Activated naive CD8-positive, alpha-beta T cell treated with anti-CD3 and anti-CD28 coated beads, Interleukin-2, amount 10 ng/mL, durations not matched to agents 7 days and 5 days (primary cell): ENCODE results near the gene AMELY. TPM values are rescaled to one million over a fixed set of nuclear protein-coding genes. Genes with fewer than 3 reads are reported as not detected.

ENCODE experiments used
- ATAC-seq: fragments of 150-1000 bp; cut with Tn5 transposase; one replicate; pipeline ENCODE4 v1.10.0; 2021; ENCODE audit warnings: low read depth, moderate library complexity
- POLR2A ChIA-PET: fragments of 350-600 bp; sonication (Branson Sonifier 250); formaldehyde crosslinking; loops from one replicate; lab custom pipeline; 2021; ENCODE audit warnings: antibody characterized with exemption; lab: Charles Lee
- DNase-seq: peaks from one replicate; pipeline ENCODE4 v3.0.0; 2021
- H3K27ac Mint-ChIP-seq: one replicate; pipeline ENCODE4 v1.8.0; 2022; ENCODE audit warnings: mild to moderate bottlenecking, mixed read lengths
- H3K27me3 Mint-ChIP-seq: one replicate; pipeline ENCODE4 v1.8.0; 2022; ENCODE audit warnings: mild to moderate bottlenecking, moderate library complexity, mixed read lengths
- H3K36me3 Mint-ChIP-seq: one replicate; pipeline ENCODE4 v1.8.0; 2021; ENCODE audit warnings: mild to moderate bottlenecking, mixed read lengths
- H3K4me1 Mint-ChIP-seq: one replicate; pipeline ENCODE4 v1.8.0; 2021; ENCODE audit warnings: mixed read lengths
- H3K4me3 Mint-ChIP-seq: one replicate; pipeline ENCODE4 v1.8.0; 2022; ENCODE audit warnings: mild to moderate bottlenecking, moderate library complexity, mixed read lengths
- H3K9me3 Mint-ChIP-seq: one replicate; pipeline ENCODE4 v1.8.0; 2021; ENCODE audit warnings: mixed read lengths
- total RNA-seq, 2 experiments: library from RNA; stranded (reverse); gene quantifications; one replicate each; pipeline ENCODE4 v1.2.3, GENCODE V29; 2021

Gene AMELY, protein sequence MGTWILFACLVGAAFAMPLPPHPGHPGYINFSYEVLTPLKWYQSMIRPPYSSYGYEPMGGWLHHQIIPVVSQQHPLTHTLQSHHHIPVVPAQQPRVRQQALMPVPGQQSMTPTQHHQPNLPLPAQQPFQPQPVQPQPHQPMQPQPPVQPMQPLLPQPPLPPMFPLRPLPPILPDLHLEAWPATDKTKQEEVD
- total RNA-seq = not detected

DNA sequence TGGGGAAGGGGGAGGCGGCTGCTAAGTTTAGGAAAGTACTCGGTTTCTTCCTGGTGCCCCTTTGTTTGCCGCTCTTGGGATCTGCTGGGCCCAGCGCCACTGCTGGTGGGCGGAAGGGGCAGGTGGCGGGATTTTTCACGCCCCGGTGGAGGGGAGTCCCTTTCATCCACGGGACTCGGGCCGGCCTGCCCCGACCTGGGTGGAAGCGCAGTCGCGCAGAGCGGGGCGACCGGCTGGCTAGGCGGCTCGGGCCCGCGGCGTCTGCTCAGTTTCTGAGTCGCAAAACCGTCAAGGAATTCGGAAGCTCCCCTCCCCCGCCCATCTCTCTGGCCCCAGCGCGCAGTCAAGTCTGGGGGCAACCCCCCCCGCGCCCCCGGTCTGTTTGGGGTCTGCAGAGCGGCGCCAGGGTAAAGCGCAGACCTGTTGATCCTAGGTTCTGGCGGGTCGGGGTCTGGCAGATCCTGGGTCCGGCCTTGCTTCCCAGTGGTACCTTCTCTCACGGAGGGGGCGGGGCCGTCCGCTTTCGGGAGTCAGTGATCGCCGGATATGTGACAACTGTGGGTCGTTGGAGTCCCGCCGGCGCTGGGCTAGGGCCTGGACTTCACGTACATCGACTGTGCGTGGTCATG is at the start of gene AMELY:
TSS of gene AMELY (minus strand) at position 500 of the 629 bp plus-strand sequence. CDS start 39,144 bp downstream, outside the sequence.
- Mint-ChIP-seq H3K4me3 (peak within 1 kb of the TSS; percentile 16), H3K36me3 (no peaks in the 10 kb centered on the region), H3K4me1 (peaks cover 3% of the 10 kb centered on the region), H3K27ac (no peak within 1 kb of the TSS), H3K9me3 (no peaks in the 10 kb centered on the region), H3K27me3 (peaks cover 40% of the 10 kb centered on the region)
- ATAC-seq (no peak), DNase-seq (no peak)
- POLR2A ChIA-PET = no interaction called here

DNA sequence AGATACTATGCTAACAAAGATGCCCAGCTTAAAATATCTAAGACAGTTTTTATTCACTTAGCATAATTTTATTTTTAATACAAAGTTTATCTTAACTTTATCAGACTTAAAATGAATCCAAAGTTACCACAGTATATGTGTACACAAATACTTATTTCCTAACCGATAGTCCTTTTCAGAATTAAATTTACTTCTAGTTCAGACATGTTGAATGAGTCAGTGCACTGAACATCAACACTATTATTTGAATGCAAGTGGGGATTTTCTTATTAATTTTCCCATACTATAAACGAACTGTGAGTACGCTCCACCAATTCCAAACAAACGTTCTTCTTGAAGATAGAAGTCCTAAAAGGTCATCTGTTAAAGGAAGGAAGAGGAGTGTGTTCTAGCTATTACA is 38.4 kb upstream of the AMELY start:
- Mint-ChIP-seq H3K36me3 (no peaks in the 10 kb centered on the region), H3K4me3 (no peak overlapping the region), H3K27ac (no peak overlapping the region), H3K27me3 (peaks cover 4% of the 10 kb centered on the region), H3K9me3 (no peaks in the 10 kb centered on the region), H3K4me1 (no peaks in the 10 kb centered on the region)
- no peak for DNase-seq
- POLR2A ChIA-PET = no interaction called here
- ATAC-seq = no peak

DNA sequence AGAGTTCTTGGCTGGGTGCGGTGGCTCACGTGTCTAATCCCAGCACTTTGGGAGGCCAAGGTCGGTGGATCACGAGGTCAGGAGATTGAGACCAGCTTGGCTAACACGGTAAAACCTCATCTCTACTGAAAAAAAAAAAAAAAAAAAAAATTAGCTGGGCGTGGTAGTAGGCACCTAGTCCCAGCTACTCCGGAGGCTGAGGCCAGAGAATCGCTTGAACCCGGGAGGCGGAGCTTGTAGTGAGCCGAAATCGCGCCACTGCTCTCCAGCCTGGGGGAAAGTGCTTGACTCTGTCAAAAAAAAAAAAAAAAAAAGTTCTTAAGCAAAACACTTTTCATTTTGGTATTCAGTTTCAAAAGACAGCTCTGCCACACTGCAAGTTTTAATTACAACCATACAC is 36.8 kb upstream of the AMELY start:
- POLR2A ChIA-PET = no interaction called here
- H3K4me3 Mint-ChIP-seq = no peak overlapping the region
- H3K4me1 Mint-ChIP-seq = no peaks in the 10 kb centered on the region
- no peaks in the 10 kb centered on the region for H3K9me3 Mint-ChIP-seq
- no peak overlapping the region for H3K27ac Mint-ChIP-seq
- peaks cover 4% of the 10 kb centered on the region for H3K27me3 Mint-ChIP-seq
- ATAC-seq (no peak), DNase-seq (no peak)
- H3K36me3 Mint-ChIP-seq = no peaks in the 10 kb centered on the region

DNA sequence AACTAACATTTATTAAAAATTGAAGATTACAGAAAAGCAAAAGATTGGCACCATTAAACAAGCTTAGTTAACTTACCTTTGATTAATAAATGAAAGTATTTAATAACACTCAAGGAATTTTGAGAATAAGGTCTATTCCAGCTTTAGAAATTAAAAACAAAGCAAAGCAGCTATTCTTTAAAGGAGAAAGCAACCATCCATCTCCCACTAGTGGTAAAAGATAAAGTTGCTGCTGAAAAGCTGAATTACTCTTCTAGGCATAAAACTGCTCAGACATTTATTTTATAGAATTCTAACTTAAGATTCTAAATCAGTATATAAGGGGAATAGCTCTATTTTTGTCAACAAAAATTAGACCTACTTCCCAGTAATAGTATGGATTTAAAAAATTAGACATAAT is 36.1 kb upstream of the AMELY start:
- Mint-ChIP-seq H3K27ac (no peak overlapping the region), H3K27me3 (peaks cover 4% of the 10 kb centered on the region), H3K36me3 (no peaks in the 10 kb centered on the region), H3K9me3 (no peaks in the 10 kb centered on the region), H3K4me3 (no peak overlapping the region), H3K4me1 (no peaks in the 10 kb centered on the region)
- POLR2A ChIA-PET = no interaction called here
- DNase-seq (no peak), ATAC-seq (no peak)

- no peaks in the 10 kb centered on the region for H3K9me3 Mint-ChIP-seq
- H3K4me1 Mint-ChIP-seq = no peaks in the 10 kb centered on the region
- H3K4me3 Mint-ChIP-seq = no peak overlapping the region
- no peak for DNase-seq
- POLR2A ChIA-PET = no interaction called here
- H3K27me3 Mint-ChIP-seq = peaks cover 2% of the 10 kb centered on the region
- no peaks in the 10 kb centered on the region for H3K36me3 Mint-ChIP-seq
- H3K27ac Mint-ChIP-seq = no peak overlapping the region
- ATAC-seq = no peak
Observed at GRCh38 chrY:6935497-6935896, 23.9 kb upstream of the AMELY start.

DNA sequence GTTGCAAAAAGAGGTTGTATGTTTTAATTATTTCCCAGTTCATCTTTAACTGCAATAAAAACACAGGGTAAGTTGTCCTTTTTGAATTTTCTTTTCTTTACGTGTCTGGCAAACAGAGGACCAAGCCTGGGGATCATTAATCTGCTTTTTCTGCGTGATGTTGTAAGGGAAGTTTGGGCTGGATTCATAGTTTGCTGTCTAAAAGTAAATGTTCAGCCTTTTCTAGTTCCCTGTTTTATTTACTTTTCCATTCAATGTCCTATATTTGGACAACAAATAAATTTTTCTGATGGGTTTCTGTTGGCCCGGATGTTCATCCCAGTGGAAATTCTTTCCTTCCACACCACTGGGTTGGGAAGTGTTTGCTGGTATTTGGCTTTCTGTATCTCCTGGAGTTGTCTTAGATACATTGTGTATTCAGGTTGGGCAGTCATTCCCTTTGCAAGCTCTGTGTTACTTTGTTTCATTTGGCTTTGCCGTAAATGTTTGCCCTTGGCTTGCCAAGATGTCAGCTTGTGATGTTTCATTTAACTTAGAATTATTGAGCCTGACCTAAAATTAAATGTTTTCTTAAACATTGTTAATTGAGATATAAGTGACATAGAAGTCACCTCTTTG is 20.3 kb upstream of the AMELY start:
- POLR2A ChIA-PET = no interaction called here
- H3K4me3 Mint-ChIP-seq = no peak overlapping the region
- H3K27ac Mint-ChIP-seq = no peak overlapping the region
- no peaks in the 10 kb centered on the region for H3K9me3 Mint-ChIP-seq
- no peaks in the 10 kb centered on the region for H3K36me3 Mint-ChIP-seq
- no peaks in the 10 kb centered on the region for H3K4me1 Mint-ChIP-seq
- no peaks in the 10 kb centered on the region for H3K27me3 Mint-ChIP-seq
- ATAC-seq (no peak), DNase-seq (no peak)

DNA sequence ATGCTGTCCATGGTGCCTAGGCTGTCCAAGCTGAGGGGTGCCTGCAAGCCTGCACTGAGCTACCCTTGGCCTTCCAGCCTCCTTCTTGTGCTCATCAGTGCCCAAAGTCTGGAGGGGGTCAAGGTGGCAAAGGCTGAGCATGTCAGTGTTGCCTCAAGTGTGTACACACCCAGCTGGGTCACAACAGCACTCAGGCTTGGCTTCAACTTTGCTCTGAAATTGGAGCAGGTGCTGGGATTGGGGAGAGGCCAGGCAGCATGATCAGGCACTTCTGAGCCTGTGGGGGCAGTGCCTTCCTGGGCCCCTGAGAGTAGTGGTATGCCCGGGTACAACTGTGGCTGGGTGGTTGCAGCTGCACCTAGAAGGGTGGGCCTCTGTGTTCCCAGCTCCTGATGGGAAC is 17.7 kb upstream of the AMELY start:
- Mint-ChIP-seq H3K36me3 (no peaks in the 10 kb centered on the region), H3K4me3 (no peak overlapping the region), H3K4me1 (no peaks in the 10 kb centered on the region), H3K27ac (no peak overlapping the region), H3K27me3 (no peaks in the 10 kb centered on the region), H3K9me3 (no peaks in the 10 kb centered on the region)
- no peak for DNase-seq
- POLR2A ChIA-PET = no interaction called here
- no peak for ATAC-seq

DNA sequence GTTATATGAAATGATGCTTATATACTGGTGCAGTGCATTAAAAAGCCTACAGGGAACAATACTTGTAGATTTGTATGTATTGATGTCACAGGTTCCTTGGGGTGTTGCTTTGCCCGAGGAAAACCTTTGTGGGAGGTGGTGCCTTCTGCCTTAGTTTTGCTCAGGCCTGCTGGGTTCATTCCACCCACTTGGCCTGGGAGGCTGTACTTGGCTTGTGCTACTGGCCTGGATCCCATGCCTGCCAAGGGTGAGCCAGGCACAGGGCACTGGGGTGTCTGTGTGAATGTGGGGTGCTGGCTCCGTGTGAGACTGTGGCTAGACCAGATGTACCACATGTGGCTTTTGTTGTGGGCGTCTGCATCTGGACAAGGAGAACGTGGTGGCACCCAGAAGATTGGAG is 16.7 kb upstream of the AMELY start:
- H3K9me3 Mint-ChIP-seq = no peaks in the 10 kb centered on the region
- no peaks in the 10 kb centered on the region for H3K36me3 Mint-ChIP-seq
- POLR2A ChIA-PET = no interaction called here
- DNase-seq (no peak), ATAC-seq (no peak)
- H3K27ac Mint-ChIP-seq = no peak overlapping the region
- no peaks in the 10 kb centered on the region for H3K27me3 Mint-ChIP-seq
- no peaks in the 10 kb centered on the region for H3K4me1 Mint-ChIP-seq
- H3K4me3 Mint-ChIP-seq = no peak overlapping the region

GRCh38 chrY:6921061-6921460 is 9.5 kb upstream of the AMELY start:
- ATAC-seq = no peak
- Mint-ChIP-seq H3K9me3 (no peaks in the 10 kb centered on the region), H3K27me3 (peaks cover 1% of the 10 kb centered on the region), H3K36me3 (no peaks in the 10 kb centered on the region), H3K4me3 (no peak overlapping the region), H3K27ac (no peak overlapping the region), H3K4me1 (no peaks in the 10 kb centered on the region)
- POLR2A ChIA-PET = no interaction called here
- DNase-seq = no peak

DNA sequence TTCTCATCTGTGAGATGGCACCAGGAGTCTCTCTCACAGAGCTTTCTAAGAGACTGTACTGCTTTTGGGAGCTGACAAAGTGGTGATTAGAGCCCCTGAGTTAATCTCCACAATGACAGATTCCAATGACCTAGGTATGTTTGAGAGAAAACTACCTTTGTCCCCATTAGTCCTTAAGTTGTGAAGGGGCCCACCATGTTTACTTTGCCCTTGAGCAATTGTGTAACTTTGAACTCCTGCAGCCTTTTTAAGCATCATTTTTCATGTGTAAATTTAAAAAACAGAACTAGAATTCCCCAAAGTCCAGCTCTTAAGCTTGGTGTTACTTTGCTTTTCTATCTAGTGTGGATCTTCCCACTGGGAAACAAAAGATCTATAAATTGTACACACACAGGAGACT is 1.8 kb upstream of the AMELY start:
- no peak overlapping the region for H3K27ac Mint-ChIP-seq
- DNase-seq (no peak), ATAC-seq (no peak)
- peaks cover 40% of the 10 kb centered on the region for H3K27me3 Mint-ChIP-seq
- no peaks in the 10 kb centered on the region for H3K36me3 Mint-ChIP-seq
- H3K4me1 Mint-ChIP-seq = peaks cover 3% of the 10 kb centered on the region
- no peak overlapping the region for H3K4me3 Mint-ChIP-seq
- H3K9me3 Mint-ChIP-seq = no peaks in the 10 kb centered on the region
- POLR2A ChIA-PET = no interaction called here

- peak; percentile 24 for DNase-seq
- Mint-ChIP-seq H3K4me1 (peaks cover 3% of the 10 kb centered on the region), H3K36me3 (no peaks in the 10 kb centered on the region), H3K9me3 (no peaks in the 10 kb centered on the region), H3K4me3 (peak within 1 kb of the TSS; percentile 16), H3K27ac (no peak within 1 kb of the TSS), H3K27me3 (peaks cover 40% of the 10 kb centered on the region)
- peak; percentile 14 for ATAC-seq
- POLR2A ChIA-PET = no interaction called here
Observed at GRCh38 chrY:6910372-6911252, 940 bp downstream of the AMELY start, which contains the start of gene TBL1Y. TSS of gene TBL1Y (plus strand) at chrY:6910697. CDS start at chrY:7025085, 114,388 bp downstream.

- POLR2A ChIA-PET = no interaction called here
- no peaks in the 10 kb centered on the region for H3K9me3 Mint-ChIP-seq
- DNase-seq (no peak), ATAC-seq (no peak)
- H3K27me3 Mint-ChIP-seq = peaks cover 40% of the 10 kb centered on the region
- H3K4me3 Mint-ChIP-seq = peak overlapping the region; percentile 10
- no peak overlapping the region for H3K27ac Mint-ChIP-seq
- H3K4me1 Mint-ChIP-seq = peaks cover 3% of the 10 kb centered on the region
- no peaks in the 10 kb centered on the region for H3K36me3 Mint-ChIP-seq
Observed at GRCh38 chrY:6909856-6910255, 1.7 kb downstream of the AMELY start.

GRCh38 chrY:6909118-6909521 is 2.4 kb downstream of the AMELY start:
- POLR2A ChIA-PET = no interaction called here

More at GRCh38 chrY:6909118-6909521, 2.4 kb downstream of the AMELY start:
- no peaks in the 10 kb centered on the region for H3K9me3 Mint-ChIP-seq
- H3K27me3 Mint-ChIP-seq = peaks cover 40% of the 10 kb centered on the region
- H3K27ac Mint-ChIP-seq = no peak overlapping the region
- no peak for DNase-seq
- no peak overlapping the region for H3K4me3 Mint-ChIP-seq
- H3K36me3 Mint-ChIP-seq = no peaks in the 10 kb centered on the region
- no peak for ATAC-seq
- peaks cover 3% of the 10 kb centered on the region for H3K4me1 Mint-ChIP-seq
